8988T (cell line): Measurements from ENCODE around the gene MOB4.
A peak's percentile ranks its signal among the peaks of the same experiment; 100 is the strongest.
"Not testable (repeated sequence)": the region's sequence is repeated elsewhere in the genome, so short reads cannot be mapped to it uniquely, and the experiment has no call there.

ENCODE experiments used
- DNase-seq: peaks from one replicate; pipeline ENCODE4 v3.0.0; 2011

The MOB4 gene

GRCh38 chr2:197515315-197515738 is 539 bp upstream of the MOB4 start:
- DNase-seq, result no peak

DNA sequence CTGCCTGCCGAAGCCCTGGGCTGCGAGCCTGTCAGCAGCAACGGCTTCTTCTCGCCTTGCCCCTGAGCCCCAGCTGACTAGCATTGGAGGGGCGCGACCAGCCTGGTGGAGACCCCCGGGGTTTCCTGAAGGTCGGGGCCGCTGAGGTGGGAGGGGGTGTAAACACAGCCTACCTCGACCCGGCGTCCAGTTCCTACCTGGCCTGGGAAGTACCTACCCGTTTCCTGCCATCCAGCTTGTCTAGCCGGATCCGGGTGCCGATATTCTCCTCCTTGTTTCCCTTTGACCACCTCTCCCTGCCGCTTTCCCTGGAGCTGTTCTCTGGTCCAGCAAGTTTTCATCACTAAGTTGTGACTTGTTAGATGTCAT is 511 bp downstream of the MOB4 start:
- DNase-seq, result no peak

- DNase-seq, result no peak
Observed at GRCh38 chr2:197517150-197517549, 1.3 kb downstream of the MOB4 start.

DNA sequence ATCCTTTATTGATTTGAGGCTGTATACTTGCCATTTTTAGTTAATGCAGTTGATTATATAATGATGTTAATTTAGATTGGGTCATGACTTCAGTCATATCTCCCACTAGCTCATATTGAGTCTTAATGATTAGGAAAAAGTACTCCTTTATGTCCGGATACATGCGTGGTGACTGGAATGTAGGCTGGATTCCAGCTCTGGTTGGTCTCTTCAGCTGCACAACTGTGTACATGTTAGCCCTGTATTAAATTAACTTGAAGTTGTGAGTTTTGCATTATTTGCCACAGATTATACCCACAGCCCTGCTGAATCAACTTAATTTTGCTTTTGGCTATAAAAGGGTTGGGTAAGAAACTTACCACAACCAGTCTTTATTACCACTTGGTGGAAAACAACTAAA is 22.5 kb downstream of the MOB4 start:
- DNase-seq, result no peak

DNA sequence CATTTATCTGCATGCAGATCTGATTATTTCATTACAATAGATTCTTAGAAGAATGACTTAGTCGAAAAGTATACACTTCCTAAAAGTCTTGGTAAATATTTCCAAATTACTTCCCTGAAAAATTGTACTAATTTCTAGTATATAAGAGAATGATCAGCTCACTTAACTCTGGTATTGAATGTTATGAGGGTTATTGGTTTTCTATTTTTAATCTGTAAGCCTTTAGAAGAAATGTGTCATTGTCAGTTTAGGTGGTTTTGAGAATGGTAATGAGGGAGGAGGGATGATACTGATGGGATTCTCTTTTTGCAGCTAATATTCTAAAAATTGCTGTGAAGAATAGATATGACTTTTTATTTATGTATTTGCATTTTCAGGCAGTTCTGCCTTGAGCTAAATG is 23.9 kb downstream of the MOB4 start:
- DNase-seq, result no peak

GRCh38 chr2:197543206-197543605 is 27.3 kb downstream of the MOB4 start:
- no peak for DNase-seq

- DNase-seq, result no peak
Observed at GRCh38 chr2:197547163-197547900, 31.5 kb downstream of the MOB4 start.

- no peak for DNase-seq
Observed at GRCh38 chr2:197548582-197548981, 32.7 kb downstream of the MOB4 start.

DNA sequence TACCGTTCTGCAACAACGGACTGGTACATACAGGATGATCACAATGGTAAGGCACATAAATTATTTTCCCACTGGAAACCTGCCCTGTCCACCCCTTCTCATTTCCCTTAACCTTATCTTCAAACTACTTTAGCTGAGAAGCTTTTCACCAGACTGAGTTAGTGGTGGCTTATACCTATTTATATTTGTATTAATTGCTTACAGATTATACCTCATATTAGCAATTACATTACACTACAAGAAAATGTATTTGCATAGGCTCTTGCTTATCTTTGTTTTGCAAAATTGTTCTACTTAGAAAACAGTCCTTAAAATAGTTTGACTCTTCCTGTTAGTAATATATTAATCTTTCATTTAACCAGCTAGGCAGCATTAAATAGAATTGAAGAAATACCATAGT is 35.4 kb downstream of the MOB4 start:
- not testable (repeated sequence) for DNase-seq

GRCh38 chr2:197555467-197555866 is 39.6 kb downstream of the MOB4 start:
- no peak for DNase-seq

DNA sequence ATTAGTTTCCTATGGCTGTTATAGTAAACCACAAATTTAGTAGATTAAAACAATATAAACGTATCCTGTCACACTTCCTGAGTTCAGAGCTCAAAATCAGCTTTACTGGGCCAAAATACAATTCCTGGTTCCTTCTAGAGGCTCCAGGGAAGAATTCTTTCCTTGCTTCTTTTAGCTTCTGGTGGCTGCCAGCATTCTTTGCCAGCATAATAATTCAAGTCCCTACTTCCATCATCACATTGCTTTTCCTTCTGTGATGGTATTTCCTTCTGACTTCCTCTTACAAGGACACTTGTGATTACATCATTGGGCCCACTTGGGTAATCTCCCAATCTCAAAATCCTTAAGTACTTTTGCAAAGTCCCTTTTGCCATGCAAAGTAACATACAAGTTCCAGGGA is 40.6 kb downstream of the MOB4 start:
- no peak for DNase-seq

DNA sequence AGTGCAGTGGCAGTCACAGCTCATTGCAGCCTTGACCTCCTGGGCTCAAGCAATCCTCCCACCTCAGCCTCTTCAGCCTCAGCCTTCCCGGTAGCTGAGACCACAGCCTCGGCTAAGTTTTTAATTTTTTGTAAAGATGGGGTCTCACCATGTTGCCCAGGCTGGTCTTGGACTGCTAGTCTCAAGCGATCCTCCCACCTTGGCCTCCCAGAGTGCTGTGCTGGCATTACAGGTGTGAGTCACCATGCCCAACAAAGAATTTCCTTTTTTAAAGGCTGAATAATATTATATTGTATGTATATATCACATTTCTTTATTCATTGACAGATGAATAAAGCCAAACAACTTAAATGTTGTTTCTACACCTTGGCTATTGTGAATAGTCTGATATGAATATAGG is 42.5 kb downstream of the MOB4 start:
- DNase-seq, result no peak

- no peak for DNase-seq
Observed at GRCh38 chr2:197559681-197560080, 43.8 kb downstream of the MOB4 start.

DNA sequence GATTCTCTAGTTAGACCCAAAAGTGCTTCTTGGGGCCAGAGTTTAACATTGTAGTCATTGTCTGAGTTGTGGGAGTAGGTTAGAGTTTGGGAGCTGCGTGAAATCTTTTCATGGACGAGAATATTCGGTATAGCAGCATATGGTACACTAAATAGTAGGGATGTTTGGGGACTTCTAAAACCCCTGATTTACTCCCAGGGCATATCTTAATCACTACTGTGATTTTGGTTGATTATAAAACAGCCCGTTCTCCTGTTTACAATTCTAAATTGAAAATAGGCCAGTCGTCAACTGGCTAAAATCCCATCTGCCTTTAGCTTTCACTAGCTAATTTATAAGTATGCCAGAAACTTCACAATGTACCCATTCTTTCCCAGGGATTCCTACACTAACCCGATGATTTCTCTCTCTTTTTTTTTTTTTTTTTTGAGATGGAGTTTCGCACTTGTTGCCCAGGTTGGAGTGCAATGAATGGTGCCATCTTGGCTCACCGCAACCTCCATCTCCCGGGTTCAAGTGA is 44.3 kb downstream of the MOB4 start:
- DNase-seq, result no peak

DNA sequence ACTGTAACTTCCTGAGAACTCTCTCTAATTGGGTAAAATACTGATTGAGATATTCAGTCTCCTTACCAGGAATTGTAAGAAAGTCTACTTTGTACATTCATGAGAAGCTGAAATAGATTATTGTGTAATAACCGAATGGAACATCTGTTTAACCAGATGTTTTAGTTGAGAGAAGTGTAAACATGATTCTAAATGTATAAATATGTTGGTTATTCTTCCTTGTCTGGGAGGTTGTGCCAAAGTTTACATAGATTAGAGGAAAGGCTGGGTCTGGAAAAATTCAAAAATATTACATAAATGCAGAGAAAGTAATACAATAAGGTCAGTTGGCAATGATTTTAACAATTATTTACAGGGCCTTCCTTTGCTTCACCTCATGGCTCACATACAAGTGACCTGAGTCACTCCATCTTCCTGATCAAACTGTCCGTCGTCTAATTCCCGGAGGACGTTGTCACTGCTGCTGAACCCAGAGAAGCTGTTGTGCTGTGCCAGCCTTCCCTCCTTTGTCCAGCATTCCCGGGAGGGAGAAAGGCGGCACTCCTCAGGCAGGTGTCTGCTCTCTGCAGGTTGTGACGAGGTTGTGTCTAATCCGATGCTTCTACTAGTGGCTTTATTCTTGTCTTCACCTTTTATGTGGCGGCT is 55.9 kb downstream of the MOB4 start:
- peak; percentile 32 for DNase-seq

DNA sequence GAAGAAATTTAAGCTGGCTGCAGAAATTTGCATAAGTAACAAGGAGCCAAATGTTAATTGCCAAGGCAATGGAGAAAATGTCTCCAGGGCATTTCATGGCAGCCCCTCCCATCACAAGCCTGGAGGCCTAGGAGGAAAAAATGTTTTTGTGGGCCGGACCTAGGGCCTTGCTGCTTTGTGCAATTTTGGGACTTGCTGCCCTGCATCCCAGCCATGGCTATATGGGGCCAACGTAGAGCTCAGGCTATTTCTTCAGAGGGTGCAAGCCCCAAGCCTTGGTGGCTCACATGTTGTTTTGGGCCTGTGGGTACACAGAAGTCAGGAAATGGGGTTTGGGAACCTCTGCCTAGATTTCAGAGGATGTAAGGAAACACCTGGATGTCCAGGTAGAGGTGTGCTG is 57.7 kb downstream of the MOB4 start:
- DNase-seq, result no peak

- no peak for DNase-seq
Observed at GRCh38 chr2:197575987-197576386, 60.1 kb downstream of the MOB4 start.

DNA sequence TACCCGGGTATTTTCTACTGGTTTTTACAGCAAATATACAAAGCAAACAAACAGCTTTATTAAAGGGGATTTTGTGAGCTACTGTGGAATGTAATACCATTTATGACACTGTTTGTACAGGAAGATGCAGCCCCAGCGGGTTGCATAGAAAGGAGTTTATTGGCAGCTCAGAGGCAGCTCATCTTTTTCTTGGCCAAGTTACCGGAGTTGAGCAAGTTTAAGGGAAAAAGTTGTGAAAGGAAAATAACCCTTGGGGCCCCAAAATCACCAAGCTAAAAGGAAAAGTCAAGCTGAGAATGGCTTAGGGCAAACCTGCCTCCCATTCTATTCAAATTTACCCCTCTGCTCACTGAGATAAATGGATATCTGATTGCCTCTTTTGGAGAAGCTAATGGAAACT is 60.8 kb downstream of the MOB4 start:
- no peak for DNase-seq

- DNase-seq, result no peak
Observed at GRCh38 chr2:197577446-197577845, 61.6 kb downstream of the MOB4 start.

DNA sequence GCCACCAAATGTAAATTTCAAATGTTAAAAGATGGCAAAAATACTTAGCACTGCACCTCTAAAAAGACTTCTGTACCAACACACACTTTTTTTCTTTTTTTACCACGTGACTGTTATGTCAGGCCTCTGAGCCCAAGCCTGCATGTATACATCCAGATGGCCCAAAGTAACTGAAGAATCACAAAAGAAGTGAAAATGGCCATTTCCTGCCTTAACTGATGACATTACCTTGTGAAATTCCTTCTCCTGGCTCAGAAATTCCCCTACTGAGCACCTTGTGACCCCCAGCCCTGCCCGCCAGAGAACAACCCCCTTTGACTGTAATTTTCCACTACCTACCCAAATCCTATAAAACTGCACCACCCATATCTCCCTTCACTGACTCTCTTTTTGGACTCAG is 62.4 kb downstream of the MOB4 start:
- not testable (repeated sequence) for DNase-seq

DNA sequence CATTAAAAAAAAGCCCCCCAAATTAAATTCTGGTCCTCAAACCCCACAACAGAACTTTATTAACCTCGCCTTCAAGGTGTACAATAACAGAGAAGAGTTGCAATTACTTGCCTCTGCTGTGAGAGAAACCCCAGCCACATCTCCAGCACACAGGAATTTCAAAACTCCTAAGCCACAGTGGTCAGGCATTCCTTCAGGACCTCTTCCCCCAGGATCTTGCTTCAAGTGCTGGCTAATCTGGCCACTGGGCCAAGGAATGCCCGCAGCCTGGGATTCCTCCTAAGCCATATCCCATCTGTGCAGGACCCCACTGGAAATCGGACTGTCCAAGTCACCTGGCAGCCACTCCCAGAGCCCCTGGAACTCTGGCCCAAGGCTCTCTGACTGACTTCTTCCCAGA is 64.3 kb downstream of the MOB4 start:
- DNase-seq, result not testable (repeated sequence)

DNA sequence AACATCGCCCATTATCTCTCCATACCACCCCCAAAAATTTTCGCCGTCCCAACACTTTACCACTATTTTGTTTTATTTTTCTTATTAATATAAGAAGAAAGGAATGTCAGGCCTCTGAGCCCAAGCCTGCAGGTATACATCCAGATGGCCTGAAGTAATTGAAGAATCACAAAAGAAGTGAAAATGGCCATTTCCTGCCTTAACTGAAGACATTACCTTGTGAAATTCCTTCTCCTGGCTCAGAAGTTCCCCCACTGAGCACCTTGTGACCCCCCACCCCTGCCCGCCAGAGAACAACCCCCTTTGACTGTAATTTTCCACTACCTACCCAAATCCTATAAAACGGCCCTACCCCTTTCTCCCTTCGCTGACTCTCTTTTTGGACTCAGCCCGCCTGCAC is 71.4 kb downstream of the MOB4 start:
- DNase-seq, result not testable (repeated sequence)

DNA sequence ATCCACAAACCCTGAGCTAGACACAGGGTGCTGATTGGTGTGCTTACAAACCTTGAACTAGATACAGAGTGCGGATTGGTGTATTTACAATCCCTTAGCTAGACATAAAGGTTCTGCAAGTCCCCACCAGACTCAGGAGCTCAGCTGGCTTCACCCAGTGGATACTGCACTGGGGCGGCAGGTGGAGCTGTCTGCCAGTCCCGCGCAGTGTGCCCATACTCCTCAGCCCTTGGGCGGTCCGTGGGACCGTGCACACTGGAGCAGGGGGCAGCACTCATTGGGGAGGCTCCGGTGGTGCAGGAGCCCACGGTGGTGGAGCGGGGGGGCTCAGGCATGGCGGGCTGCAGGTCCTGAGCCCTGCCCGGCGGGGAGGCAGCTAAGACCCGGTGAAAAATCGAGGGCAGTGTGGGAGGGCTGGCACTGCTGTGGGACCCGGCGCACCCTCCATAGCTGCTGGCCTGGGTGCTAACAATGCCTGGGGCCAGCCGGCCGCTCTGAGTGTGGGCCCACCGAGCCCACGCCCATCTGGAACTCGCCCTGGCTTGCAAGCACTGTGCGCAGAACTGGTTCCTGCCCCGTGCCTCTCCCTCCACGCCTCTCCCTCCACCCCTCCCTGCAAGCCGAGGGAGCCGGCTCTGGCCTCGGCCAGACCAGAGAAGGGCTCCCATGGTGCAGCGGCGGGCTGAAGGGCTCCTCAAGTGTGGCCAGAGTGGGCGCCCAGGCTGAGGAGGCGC is 75.6 kb downstream of the MOB4 start:
- DNase-seq, result no peak

GRCh38 chr2:197596766-197597165 is 80.9 kb downstream of the MOB4 start:
- DNase-seq, result no peak
